Measurements from ENCODE around the gene CREBL2. TPM values are rescaled to one million over a fixed set of nuclear protein-coding genes. Genes with fewer than 3 reads are reported as not detected.
"Not testable (repeated sequence)": the region's sequence is repeated elsewhere in the genome, so short reads cannot be mapped to it uniquely, and the experiment has no call there.

Gene CREBL2
- total RNA-seq, 2 donors from 2014 or later, result 41.7 to 44.6 TPM

DNA sequence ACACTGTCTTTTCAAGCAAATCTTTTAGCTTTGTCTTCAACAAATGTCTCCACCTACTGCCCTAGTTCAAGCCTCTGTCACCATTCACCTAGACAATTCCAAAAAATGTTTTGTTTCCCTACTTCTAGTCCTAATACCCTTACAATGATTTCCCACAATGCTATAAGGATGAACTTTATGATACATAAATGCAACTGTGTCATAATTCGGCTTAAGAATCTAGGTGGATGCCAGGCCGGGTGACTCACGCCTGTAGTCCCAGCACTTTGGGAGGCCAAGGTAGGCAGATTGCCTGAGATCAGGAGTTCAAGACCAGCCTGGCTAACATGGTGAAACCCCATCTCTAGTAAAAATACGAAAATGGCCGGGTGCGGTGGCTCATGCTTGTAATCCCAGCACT is 20.7 kb upstream of the CREBL2 start:
- no peaks in the 10 kb centered on the region for H3K36me3 ChIP-seq
- TF ChIP-seq, protein P1, sequence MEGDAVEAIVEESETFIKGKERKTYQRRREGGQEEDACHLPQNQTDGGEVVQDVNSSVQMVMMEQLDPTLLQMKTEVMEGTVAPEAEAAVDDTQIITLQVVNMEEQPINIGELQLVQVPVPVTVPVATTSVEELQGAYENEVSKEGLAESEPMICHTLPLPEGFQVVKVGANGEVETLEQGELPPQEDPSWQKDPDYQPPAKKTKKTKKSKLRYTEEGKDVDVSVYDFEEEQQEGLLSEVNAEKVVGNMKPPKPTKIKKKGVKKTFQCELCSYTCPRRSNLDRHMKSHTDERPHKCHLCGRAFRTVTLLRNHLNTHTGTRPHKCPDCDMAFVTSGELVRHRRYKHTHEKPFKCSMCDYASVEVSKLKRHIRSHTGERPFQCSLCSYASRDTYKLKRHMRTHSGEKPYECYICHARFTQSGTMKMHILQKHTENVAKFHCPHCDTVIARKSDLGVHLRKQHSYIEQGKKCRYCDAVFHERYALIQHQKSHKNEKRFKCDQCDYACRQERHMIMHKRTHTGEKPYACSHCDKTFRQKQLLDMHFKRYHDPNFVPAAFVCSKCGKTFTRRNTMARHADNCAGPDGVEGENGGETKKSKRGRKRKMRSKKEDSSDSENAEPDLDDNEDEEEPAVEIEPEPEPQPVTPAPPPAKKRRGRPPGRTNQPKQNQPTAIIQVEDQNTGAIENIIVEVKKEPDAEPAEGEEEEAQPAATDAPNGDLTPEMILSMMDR (IDR thresholded peaks at IDR 0.05), result no peak
- H3K9me3 ChIP-seq, result no peaks in the 10 kb centered on the region
- DNase-seq (ENCODE audit: low spot score), result no peak
- no peak overlapping the region for H3K27ac ChIP-seq
- ATAC-seq (ENCODE audit: insufficient number of reproducible peaks, low FRiP score, low read depth), result no peak
- no peaks in the 10 kb centered on the region for H3K27me3 ChIP-seq (replicated peaks; ENCODE audit: insufficient read depth)
- no peak overlapping the region for H3K4me3 ChIP-seq
- H3K4me1 ChIP-seq (ENCODE audit: control insufficient read depth in 1 of 2, low read depth in 2 of 2), result no peaks in the 10 kb centered on the region

DNA sequence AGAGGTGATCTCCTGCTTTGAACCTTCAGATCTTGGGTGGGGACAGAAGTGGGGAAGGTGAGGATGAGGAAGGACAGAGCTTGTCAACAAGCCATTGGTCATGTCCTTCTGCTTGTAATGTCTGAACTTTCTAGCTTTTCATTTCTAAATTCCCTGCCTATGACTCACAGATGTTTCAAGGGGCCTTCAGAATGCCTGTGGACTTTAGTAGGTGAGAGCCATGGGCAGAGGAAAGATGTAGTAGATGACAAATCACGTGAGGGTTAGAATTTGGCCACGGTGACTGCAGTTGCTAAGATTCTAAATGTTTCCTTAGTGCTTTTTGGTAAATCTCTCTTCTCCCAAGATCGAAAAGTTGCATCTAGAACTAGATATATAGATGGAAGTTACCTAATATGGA is 18.7 kb upstream of the CREBL2 start:
- no peak for DNase-seq (ENCODE audit: low spot score)
- Histone ChIP-seq H3K4me1 (ENCODE audit: control insufficient read depth in 1 of 2, low read depth in 2 of 2) (no peaks in the 10 kb centered on the region), H3K36me3 (no peaks in the 10 kb centered on the region), H3K27me3 (replicated peaks; ENCODE audit: insufficient read depth) (no peaks in the 10 kb centered on the region), H3K4me3 (no peak overlapping the region), H3K9me3 (no peaks in the 10 kb centered on the region), H3K27ac (no peak overlapping the region)
- TF ChIP-seq, protein P1 (IDR thresholded peaks at IDR 0.05), result no peak
- ATAC-seq (ENCODE audit: insufficient number of reproducible peaks, low FRiP score, low read depth), result no peak

DNA sequence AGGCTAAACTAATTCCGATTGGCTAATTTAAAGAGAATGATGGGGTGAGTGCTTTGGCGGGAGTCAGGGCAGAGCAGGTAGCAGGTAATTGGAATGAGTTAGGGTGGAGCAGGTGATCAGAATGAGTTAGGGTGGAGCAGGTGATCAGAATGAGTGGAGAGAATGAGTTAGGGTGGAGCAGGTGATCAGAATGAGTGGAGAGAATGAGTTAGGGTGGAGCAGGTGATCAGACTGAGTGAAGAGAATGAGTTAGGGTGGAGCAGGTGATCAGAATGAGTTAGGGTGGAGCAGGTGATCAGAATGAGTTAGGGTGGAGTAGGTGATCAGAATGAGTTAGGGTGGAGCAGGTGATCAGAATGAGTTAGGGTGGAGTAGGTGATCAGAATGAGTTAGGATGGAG is 15.7 kb upstream of the CREBL2 start:
- H3K4me1 ChIP-seq (ENCODE audit: control insufficient read depth in 1 of 2, low read depth in 2 of 2); H3K27ac ChIP-seq; H3K4me3 ChIP-seq; ATAC-seq (ENCODE audit: insufficient number of reproducible peaks, low FRiP score, low read depth); H3K27me3 ChIP-seq (replicated peaks; ENCODE audit: insufficient read depth); H3K36me3 ChIP-seq; H3K9me3 ChIP-seq; DNase-seq (ENCODE audit: low spot score): not testable (repeated sequence)

DNA sequence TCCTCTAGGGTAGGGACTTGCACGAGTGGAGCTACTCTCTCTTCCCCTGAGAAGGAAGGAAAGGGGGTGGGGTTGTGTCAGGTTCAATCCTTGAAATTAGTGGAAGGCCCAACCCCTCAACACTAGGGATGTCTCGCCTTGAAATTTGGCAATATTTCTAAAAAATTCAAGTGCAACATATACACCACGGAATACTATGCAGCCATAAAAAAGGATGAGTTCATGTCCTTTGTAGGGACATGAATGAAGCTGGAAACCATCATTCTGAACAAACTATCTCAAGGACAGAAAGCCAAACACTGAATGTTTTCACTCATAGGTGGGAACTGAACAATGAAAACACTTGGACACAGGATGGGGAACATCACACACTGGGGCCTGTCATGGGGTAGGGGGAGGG is 15.1 kb upstream of the CREBL2 start:
- not testable (repeated sequence) for H3K27me3 ChIP-seq (replicated peaks; ENCODE audit: insufficient read depth); H3K9me3 ChIP-seq; ATAC-seq (ENCODE audit: insufficient number of reproducible peaks, low FRiP score, low read depth); H3K27ac ChIP-seq; H3K4me3 ChIP-seq; H3K36me3 ChIP-seq; DNase-seq (ENCODE audit: low spot score); H3K4me1 ChIP-seq (ENCODE audit: control insufficient read depth in 1 of 2, low read depth in 2 of 2)

DNA sequence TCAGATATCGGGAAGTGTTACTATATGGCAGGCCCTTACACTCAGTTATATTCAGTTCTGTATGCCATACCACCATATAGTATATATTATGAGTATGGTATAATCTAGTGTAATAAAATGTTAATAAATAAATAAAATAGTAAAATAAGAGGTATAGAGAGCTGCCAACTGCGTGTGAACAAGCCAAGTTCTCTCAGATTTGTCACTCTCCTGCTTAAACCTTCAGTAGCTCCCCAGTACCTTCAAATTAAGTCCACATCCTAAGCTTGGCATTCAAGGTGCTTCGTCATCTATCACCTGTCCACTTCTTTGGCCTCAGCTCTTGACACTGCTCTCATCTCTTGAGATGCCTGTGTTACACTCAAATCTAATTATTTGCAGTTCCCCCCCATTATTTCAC is 12.8 kb upstream of the CREBL2 start:
- no peak for ATAC-seq (ENCODE audit: insufficient number of reproducible peaks, low FRiP score, low read depth)
- H3K27ac ChIP-seq, result no peak overlapping the region
- no peaks in the 10 kb centered on the region for H3K4me1 ChIP-seq (ENCODE audit: control insufficient read depth in 1 of 2, low read depth in 2 of 2)
- TF ChIP-seq, protein P1 (IDR thresholded peaks at IDR 0.05), result no peak
- no peaks in the 10 kb centered on the region for H3K9me3 ChIP-seq
- no peaks in the 10 kb centered on the region for H3K27me3 ChIP-seq (replicated peaks; ENCODE audit: insufficient read depth)
- no peak for DNase-seq (ENCODE audit: low spot score)
- H3K36me3 ChIP-seq, result no peaks in the 10 kb centered on the region
- no peak overlapping the region for H3K4me3 ChIP-seq

DNA sequence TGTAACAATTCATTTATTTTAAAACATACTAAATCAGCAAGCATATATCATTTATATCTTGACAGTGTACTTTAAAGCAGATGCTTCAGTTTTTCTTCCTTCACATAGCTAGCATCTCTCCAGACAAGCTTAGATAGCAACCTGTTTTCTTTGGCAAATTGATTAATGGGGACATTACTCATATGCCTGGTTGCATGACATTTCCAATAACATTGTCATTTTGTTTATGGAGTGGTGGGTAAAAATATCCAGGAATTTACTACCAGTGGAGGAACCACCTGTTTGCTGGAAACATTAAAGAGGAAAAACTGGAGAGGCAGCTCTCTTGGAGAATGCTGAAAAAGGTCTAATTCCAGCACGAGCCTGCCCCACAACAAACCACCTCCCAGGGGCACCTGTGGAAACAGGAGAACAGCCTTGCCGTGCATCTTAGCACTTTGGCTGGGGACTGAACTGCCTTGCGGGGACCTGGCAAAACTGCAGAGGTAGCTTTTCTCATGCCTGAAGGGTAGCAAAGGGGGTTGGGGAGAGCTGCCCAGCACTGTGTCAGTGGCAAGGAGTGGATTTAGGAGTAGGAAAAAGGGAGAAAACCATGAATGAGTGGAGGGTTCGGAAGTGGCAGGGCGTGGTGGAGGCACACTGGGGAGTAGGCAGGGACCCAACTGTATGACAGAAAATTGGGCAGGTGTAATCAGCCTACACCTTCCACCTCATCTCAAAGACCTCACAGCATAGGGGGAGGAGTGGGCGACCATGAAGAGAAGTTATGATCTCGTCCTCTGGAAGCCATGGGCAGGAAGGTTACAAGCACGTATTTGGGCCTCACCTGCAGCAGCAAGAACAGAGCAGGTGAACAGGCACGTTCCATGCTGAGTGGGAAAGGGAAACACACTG is 11.7 kb upstream of the CREBL2 start:
- Histone ChIP-seq H3K27me3 (replicated peaks; ENCODE audit: insufficient read depth) (no peaks in the 10 kb centered on the region), H3K9me3 (no peaks in the 10 kb centered on the region), H3K4me1 (ENCODE audit: control insufficient read depth in 1 of 2, low read depth in 2 of 2) (no peaks in the 10 kb centered on the region), H3K36me3 (no peaks in the 10 kb centered on the region), H3K4me3 (no peak overlapping the region), H3K27ac (no peak overlapping the region)
- TF ChIP-seq, protein P1 (IDR thresholded peaks at IDR 0.05), result no peak
- DNase-seq (ENCODE audit: low spot score) (no peak), ATAC-seq (ENCODE audit: insufficient number of reproducible peaks, low FRiP score, low read depth) (no peak)

All from thoracic aorta (tissue), 2 donors.